Loucy (cell line): ENCODE data around the gene CHIA.

Experiments used
- H2AFZ ChIP-seq: fragments of 200-600 bp; sonication (generic); 2 replicates; pipeline ENCODE4 v1.6.0; 2016; ENCODE audit warnings: antibody characterized with exemption, mild to moderate bottlenecking, low read length, moderate library complexity
- H3F3A ChIP-seq: fragments of 200-600 bp; 2 replicates; pipeline ENCODE4 v1.6.0; 2016; ENCODE audit warnings: antibody characterized with exemption, low read depth, mild to moderate bottlenecking
- H3K27me3 ChIP-seq: fragments of 200-600 bp; sonication (generic); 2 replicates; pipeline ENCODE4 v1.6.1; 2014; ENCODE audit warnings: low read length, mild to moderate bottlenecking; ENCODE audit not compliant: insufficient read depth, poor library complexity, severe bottlenecking
- H3K36me3 ChIP-seq: fragments of 200-600 bp; sonication (generic); 2 replicates; pipeline ENCODE4 v1.6.1; 2016; ENCODE audit warnings: low read length; ENCODE audit not compliant: insufficient read depth
- H3K4me1 ChIP-seq: fragments of 200-600 bp; sonication (generic); 2 replicates; pipeline ENCODE4 v1.5.1; 2014; ENCODE audit warnings: low read length, mild to moderate bottlenecking; ENCODE audit not compliant: insufficient read depth, poor library complexity, severe bottlenecking
- H3K4me2 ChIP-seq: fragments of 200-600 bp; sonication (generic); 2 replicates; pipeline ENCODE4 v1.6.0; 2014; ENCODE audit warnings: antibody characterized with exemption, low read length, low read depth, mild to moderate bottlenecking; ENCODE audit not compliant: poor library complexity, severe bottlenecking
- H3K4me3 ChIP-seq: fragments of 200-600 bp; sonication (generic); 2 replicates; pipeline ENCODE4 v1.5.1; 2014; ENCODE audit warnings: low read length, mild to moderate bottlenecking, mixed read lengths; ENCODE audit not compliant: poor library complexity, severe bottlenecking
- H3K79me2 ChIP-seq: fragments of 200-600 bp; sonication (generic); 2 replicates; pipeline ENCODE4 v1.6.1; 2014; ENCODE audit warnings: low read length; ENCODE audit not compliant: insufficient read depth
- H3K9ac ChIP-seq: fragments of 200-600 bp; sonication (generic); 2 replicates; pipeline ENCODE4 v1.6.0; 2014; ENCODE audit warnings: mild to moderate bottlenecking, low read depth, low read length, moderate library complexity; ENCODE audit not compliant: poor library complexity, severe bottlenecking
- H3K9me2 ChIP-seq: fragments of 200-600 bp; sonication (generic); replicated peaks from 2 replicates; pipeline ENCODE4 v1.6.1; 2016; ENCODE audit warnings: low read depth, low read length, mixed read lengths
- H3K9me3 ChIP-seq: fragments of 200-600 bp; sonication (generic); 2 replicates; pipeline ENCODE4 v1.6.1; 2014; ENCODE audit warnings: mild to moderate bottlenecking, antibody characterized with exemption, low read length, low read depth; ENCODE audit not compliant: insufficient read depth
- H4K20me1 ChIP-seq: fragments of 200-600 bp; sonication (generic); 2 replicates; pipeline ENCODE4 v1.6.0; 2014; ENCODE audit warnings: antibody characterized with exemption, low read length, mild to moderate bottlenecking; ENCODE audit not compliant: insufficient read depth, poor library complexity, severe bottlenecking
- CTCF ChIP-seq: fragments of 200-600 bp; sonication (generic); conservative IDR thresholded peaks from 2 replicates; pipeline ENCODE4 v1.5.1; 2014; ENCODE audit warnings: mild to moderate bottlenecking, antibody characterized with exemption, low read length
- EZH2phosphoT487 ChIP-seq: fragments of 200-600 bp; IDR thresholded peaks from 2 replicates; pipeline ENCODE4 v1.6.1; 2018; ENCODE audit warnings: antibody characterized with exemption, mild to moderate bottlenecking, moderate library complexity, borderline replicate concordance

Gene CHIA

GRCh38 chr1:111369177-111369576 is 78.5 kb downstream of the CHIA start:
- H3K9ac ChIP-seq, result no peak overlapping the region
- H3K9me3 ChIP-seq, result no peaks in the 10 kb centered on the region
- H3K9me2 ChIP-seq, result no peaks in the 10 kb centered on the region
- peaks cover 19% of the 10 kb centered on the region for H3K27me3 ChIP-seq
- H3K4me2 ChIP-seq, result no peak overlapping the region
- no peak for TF ChIP-seq EZH2phosphoT487
- no peak for TF ChIP-seq CTCF
- no peaks in the 10 kb centered on the region for H3K4me1 ChIP-seq
- no peak overlapping the region for H3K4me3 ChIP-seq
- no peak overlapping the region for H2AFZ ChIP-seq
- no peaks in the 10 kb centered on the region for H3F3A ChIP-seq
- no peaks in the 10 kb centered on the region for H3K79me2 ChIP-seq
- no peaks in the 10 kb centered on the region for H4K20me1 ChIP-seq
- H3K36me3 ChIP-seq, result no peaks in the 10 kb centered on the region

GRCh38 chr1:111369645-111370044 is 79.0 kb downstream of the CHIA start:
- TF ChIP-seq EZH2phosphoT487 (no peak), CTCF (no peak)
- Histone ChIP-seq H3K4me2 (no peak overlapping the region), H3K4me3 (no peak overlapping the region), H3K9me2 (no peaks in the 10 kb centered on the region), H3K9me3 (no peaks in the 10 kb centered on the region), H3F3A (no peaks in the 10 kb centered on the region), H3K4me1 (no peaks in the 10 kb centered on the region), H3K9ac (no peak overlapping the region), H4K20me1 (no peaks in the 10 kb centered on the region), H3K36me3 (no peaks in the 10 kb centered on the region), H3K79me2 (no peaks in the 10 kb centered on the region), H2AFZ (no peak overlapping the region), H3K27me3 (peaks cover 18% of the 10 kb centered on the region)
